NOMO-1 treated with dmso at 0.1 percent for 144 hours (cell line): ENCODE measurements around the gene NIFK.
"Not testable (repeated sequence)": the region's sequence is repeated elsewhere in the genome, so short reads cannot be mapped to it uniquely, and the experiment has no call there.

Source experiments
- DNase-seq: peaks from one replicate; lab custom pipeline; 2025; ENCODE audit not compliant: unreplicated experiment; lab: John Stamatoyannopoulos, UW

Gene NIFK

GRCh38 chr2:121734544-121734943 is 2.1 kb downstream of the NIFK start:
- not testable (repeated sequence) for DNase-seq

- DNase-seq = no peak
Observed at GRCh38 chr2:121731366-121731765, 5.3 kb downstream of the NIFK start.

GRCh38 chr2:121727950-121728349 is 8.7 kb downstream of the NIFK start:
- DNase-seq = no peak

GRCh38 chr2:121727332-121727731 is 9.3 kb downstream of the NIFK start:
- DNase-seq = no peak

GRCh38 chr2:121723316-121723715 is 13.4 kb downstream of the NIFK start:
- DNase-seq = no peak

GRCh38 chr2:121722479-121722878 is 14.2 kb downstream of the NIFK start:
- DNase-seq = no peak

- no peak for DNase-seq
Observed at GRCh38 chr2:121721926-121722325, 14.7 kb downstream of the NIFK start.

GRCh38 chr2:121717529-121717928 is 19.1 kb downstream of the NIFK start:
- no peak for DNase-seq

GRCh38 chr2:121716126-121716525 is 20.5 kb downstream of the NIFK start:
- no peak for DNase-seq

- DNase-seq = not testable (repeated sequence)
Observed at GRCh38 chr2:121711481-121711880, 25.2 kb downstream of the NIFK start.

GRCh38 chr2:121710470-121711170 is 26.1 kb downstream of the NIFK start:
- no peak for DNase-seq

GRCh38 chr2:121709776-121710469 is 26.8 kb downstream of the NIFK start:
- DNase-seq = no peak

- no peak for DNase-seq
Observed at GRCh38 chr2:121707920-121708361, 28.7 kb downstream of the NIFK start.

GRCh38 chr2:121707344-121707919 is 29.2 kb downstream of the NIFK start:
- no peak for DNase-seq

GRCh38 chr2:121705958-121706357 is 30.7 kb downstream of the NIFK start:
- no peak for DNase-seq

- no peak for DNase-seq
Observed at GRCh38 chr2:121705390-121705789, 31.3 kb downstream of the NIFK start.

- DNase-seq = not testable (repeated sequence)
Observed at GRCh38 chr2:121701761-121702160, 34.9 kb downstream of the NIFK start.

GRCh38 chr2:121699421-121700333 is 37.0 kb downstream of the NIFK start:
- DNase-seq = peak; percentile 86

- peak; percentile 42 for DNase-seq
Observed at GRCh38 chr2:121698318-121698930, 38.3 kb downstream of the NIFK start.

- DNase-seq = no peak
Observed at GRCh38 chr2:121697108-121697631, 39.5 kb downstream of the NIFK start.
